Caco-2 (cell line): ENCODE data around the gene PTN. TPM values are rescaled to one million over a fixed set of nuclear protein-coding genes. Genes with fewer than 3 reads are reported as not detected.

Experiments
- BruUV-seq: library from RNA; stranded (reverse); fragments of 400-500 nt; replicated peaks from 2 replicates; lab custom pipeline; 2021; lab: Mats Ljungman, UMichigan
- CTCF ChIA-PET: fragments of 300-600 bp; sonication (Branson Sonifier 250); formaldehyde crosslinking; loops from one replicate; lab custom pipeline; 2022; ENCODE audit warnings: antibody characterized with exemption; lab: Charles Lee
- POLR2A ChIA-PET: fragments of 300-600 bp; sonication (Branson Sonifier 250); formaldehyde crosslinking; loops from one replicate; lab custom pipeline; 2022; ENCODE audit warnings: antibody characterized with exemption; lab: Charles Lee
- DNase-seq, 2 experiments: peaks; one replicate each; pipeline versions ENCODE4 v3.0.0 to v3.0.0-alpha.2; 2020 to 2022
- H3K27me3 ChIP-seq: replicated peaks from 2 replicates; pipeline ENCODE4 v1.6.0; 2011; ENCODE audit warnings: low read length; ENCODE audit not compliant: control insufficient read depth, insufficient read depth
- H3K36me3 ChIP-seq: 2 replicates; pipeline ENCODE4 v1.5.1; 2011; ENCODE audit warnings: low read length; ENCODE audit not compliant: control insufficient read depth, insufficient read depth
- H3K4me1 ChIP-seq: fragments of 250-450 bp; sonication (Bioruptor Pico); 2 replicates; pipeline ENCODE4 v1.5.1; 2020; ENCODE audit warnings: mild to moderate bottlenecking
- H3K4me3 ChIP-seq: 2 replicates; pipeline ENCODE4 v1.5.1; 2011; ENCODE audit warnings: low read depth, mild to moderate bottlenecking, control low read depth, low read length
- H3K9me3 ChIP-seq: fragments of 250-450 bp; sonication (Bioruptor Pico); 2 replicates; pipeline ENCODE4 v1.5.1; 2020; ENCODE audit warnings: mild to moderate bottlenecking, moderate library complexity
- H3K27ac Mint-ChIP-seq: one replicate; pipeline ENCODE4 v1.8.0; 2022; ENCODE audit warnings: mixed read lengths; ENCODE audit not compliant: unreplicated experiment
- H3K27me3 Mint-ChIP-seq: one replicate; pipeline ENCODE4 v1.8.0; 2022; ENCODE audit warnings: mixed read lengths; ENCODE audit not compliant: insufficient read depth, unreplicated experiment
- H3K36me3 Mint-ChIP-seq: one replicate; pipeline ENCODE4 v1.8.0; 2022; ENCODE audit warnings: mild to moderate bottlenecking, mixed read lengths; ENCODE audit not compliant: insufficient read depth, unreplicated experiment
- H3K4me1 Mint-ChIP-seq: one replicate; pipeline ENCODE4 v1.8.0; 2022; ENCODE audit warnings: low read depth, mixed read lengths; ENCODE audit not compliant: unreplicated experiment
- H3K4me3 Mint-ChIP-seq: one replicate; pipeline ENCODE4 v1.8.0; 2022; ENCODE audit warnings: mild to moderate bottlenecking, moderate library complexity, mixed read lengths; ENCODE audit not compliant: unreplicated experiment
- H3K9me3 Mint-ChIP-seq: one replicate; pipeline ENCODE4 v1.8.0; 2022; ENCODE audit warnings: mixed read lengths; ENCODE audit not compliant: unreplicated experiment
- intact Hi-C: fragments of 100-400 bp; cut with micrococcal nuclease; formaldehyde crosslinking; loops from one replicate; pipeline ENCODE4 v1.10.0; 2022; ENCODE audit not compliant: unreplicated experiment
- total RNA-seq: library from RNA; stranded (reverse); gene quantifications from 2 replicates; pipeline ENCODE4 v1.2.3, GENCODE V29; 2022
- TF ChIP-seq, protein P1 (sequence below), 2 experiments: fragments of 200-600 bp in 1 of 2; IDR thresholded peaks; 1 replicate in 1 of 2; 2 replicates in 1 of 2; pipeline versions ENCODE4 v1.5.1 to v1.8.0; 2011 to 2022; ENCODE audit warnings: antibody characterized with exemption in 1 of 2, control low read depth in 1 of 2, inconsistent platforms in 1 of 2, low read depth in 1 of 2, low read length in 1 of 2, mild to moderate bottlenecking in 1 of 2, moderate library complexity in 1 of 2; ENCODE audit not compliant: insufficient read depth in 1 of 2, severe bottlenecking in 1 of 2, unreplicated experiment in 1 of 2

The PTN gene
- total RNA-seq, 1 experiment from 2014 or later: 4.3 TPM

DNA sequence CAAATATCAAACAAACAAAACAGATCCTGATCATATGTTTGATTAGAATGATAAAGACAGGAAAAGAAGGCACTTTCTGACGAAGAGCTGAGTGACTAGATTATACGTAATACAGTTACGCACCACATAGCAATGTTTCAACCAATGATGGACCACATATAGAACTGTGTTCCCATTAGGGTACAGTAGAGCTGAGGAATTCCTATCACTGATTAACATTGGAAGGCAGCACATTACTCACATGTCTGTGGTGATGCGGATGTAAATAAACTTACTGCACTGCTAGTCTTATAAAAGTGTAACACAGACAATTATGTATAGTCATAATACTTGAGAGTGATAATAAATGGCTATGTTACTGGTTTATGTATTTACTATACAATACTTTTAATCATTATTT lies 98.3 kb downstream of the PTN start:
- Mint-ChIP-seq H3K36me3 (peaks cover 5% of the 10 kb centered on the region), H3K27ac (no peak overlapping the region), H3K4me1 (no peaks in the 10 kb centered on the region), H3K9me3 (no peaks in the 10 kb centered on the region), H3K27me3 (peaks cover 6% of the 10 kb centered on the region), H3K4me3 (no peak overlapping the region)
- intact Hi-C loops: no loop called here
- no peak overlapping the region for H3K4me3 ChIP-seq
- H3K9me3 ChIP-seq: no peaks in the 10 kb centered on the region
- no peaks in the 10 kb centered on the region for H3K27me3 ChIP-seq
- DNase-seq: no peak
- CTCF ChIA-PET: no interaction called here
- H3K4me1 ChIP-seq: no peaks in the 10 kb centered on the region
- TF ChIP-seq, protein P1, sequence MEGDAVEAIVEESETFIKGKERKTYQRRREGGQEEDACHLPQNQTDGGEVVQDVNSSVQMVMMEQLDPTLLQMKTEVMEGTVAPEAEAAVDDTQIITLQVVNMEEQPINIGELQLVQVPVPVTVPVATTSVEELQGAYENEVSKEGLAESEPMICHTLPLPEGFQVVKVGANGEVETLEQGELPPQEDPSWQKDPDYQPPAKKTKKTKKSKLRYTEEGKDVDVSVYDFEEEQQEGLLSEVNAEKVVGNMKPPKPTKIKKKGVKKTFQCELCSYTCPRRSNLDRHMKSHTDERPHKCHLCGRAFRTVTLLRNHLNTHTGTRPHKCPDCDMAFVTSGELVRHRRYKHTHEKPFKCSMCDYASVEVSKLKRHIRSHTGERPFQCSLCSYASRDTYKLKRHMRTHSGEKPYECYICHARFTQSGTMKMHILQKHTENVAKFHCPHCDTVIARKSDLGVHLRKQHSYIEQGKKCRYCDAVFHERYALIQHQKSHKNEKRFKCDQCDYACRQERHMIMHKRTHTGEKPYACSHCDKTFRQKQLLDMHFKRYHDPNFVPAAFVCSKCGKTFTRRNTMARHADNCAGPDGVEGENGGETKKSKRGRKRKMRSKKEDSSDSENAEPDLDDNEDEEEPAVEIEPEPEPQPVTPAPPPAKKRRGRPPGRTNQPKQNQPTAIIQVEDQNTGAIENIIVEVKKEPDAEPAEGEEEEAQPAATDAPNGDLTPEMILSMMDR (IDR thresholded peaks at IDR 0.05; ENCODE audit: insufficient read depth in 1 of 2, low read depth in 1 of 2, low read length in 1 of 2, severe bottlenecking in 1 of 2, unreplicated experiment in 1 of 2): no peak
- POLR2A ChIA-PET: no interaction called here
- BruUV-seq: no TSS peak
- no peaks in the 10 kb centered on the region for H3K36me3 ChIP-seq

DNA sequence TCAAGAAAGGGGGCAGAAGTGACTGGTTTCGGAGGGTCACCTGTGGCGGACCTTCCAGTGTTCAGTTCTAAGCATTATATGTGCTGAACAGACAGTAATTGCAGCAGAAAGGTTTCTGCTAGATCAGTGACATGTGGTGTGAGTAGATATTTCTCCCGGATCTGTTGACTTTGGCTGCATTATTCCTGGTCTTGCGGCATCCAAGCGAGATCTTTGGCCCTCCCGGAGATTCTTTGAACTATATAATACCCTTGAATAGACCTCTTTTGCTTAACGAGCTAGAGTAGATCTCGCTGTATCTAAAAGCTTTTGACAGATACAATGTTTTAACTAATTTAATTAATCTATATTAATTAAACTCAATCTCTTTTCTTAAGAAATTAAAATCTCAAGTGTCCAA lies 99.8 kb downstream of the PTN start:
- no peaks in the 10 kb centered on the region for H3K36me3 ChIP-seq
- no TSS peak for BruUV-seq
- TF ChIP-seq, protein P1 (IDR thresholded peaks at IDR 0.05; ENCODE audit: insufficient read depth in 1 of 2, low read depth in 1 of 2, low read length in 1 of 2, severe bottlenecking in 1 of 2, unreplicated experiment in 1 of 2): no peak
- H3K27ac Mint-ChIP-seq: no peak overlapping the region
- no peaks in the 10 kb centered on the region for H3K4me1 ChIP-seq
- H3K36me3 Mint-ChIP-seq: peaks cover 5% of the 10 kb centered on the region
- intact Hi-C loops: no loop called here
- POLR2A ChIA-PET: no interaction called here
- no peaks in the 10 kb centered on the region for H3K27me3 ChIP-seq
- H3K9me3 ChIP-seq: no peaks in the 10 kb centered on the region
- DNase-seq: no peak
- peaks cover 9% of the 10 kb centered on the region for H3K27me3 Mint-ChIP-seq
- no peak overlapping the region for H3K4me3 ChIP-seq
- no peaks in the 10 kb centered on the region for H3K9me3 Mint-ChIP-seq
- H3K4me1 Mint-ChIP-seq: no peaks in the 10 kb centered on the region
- no peak overlapping the region for H3K4me3 Mint-ChIP-seq
- CTCF ChIA-PET: interaction anchor here (0.7 kb wide), 1 partner anchor 348 kb away, joined by 3 read pairs; no protein-coding TSS in a partner anchor

DNA sequence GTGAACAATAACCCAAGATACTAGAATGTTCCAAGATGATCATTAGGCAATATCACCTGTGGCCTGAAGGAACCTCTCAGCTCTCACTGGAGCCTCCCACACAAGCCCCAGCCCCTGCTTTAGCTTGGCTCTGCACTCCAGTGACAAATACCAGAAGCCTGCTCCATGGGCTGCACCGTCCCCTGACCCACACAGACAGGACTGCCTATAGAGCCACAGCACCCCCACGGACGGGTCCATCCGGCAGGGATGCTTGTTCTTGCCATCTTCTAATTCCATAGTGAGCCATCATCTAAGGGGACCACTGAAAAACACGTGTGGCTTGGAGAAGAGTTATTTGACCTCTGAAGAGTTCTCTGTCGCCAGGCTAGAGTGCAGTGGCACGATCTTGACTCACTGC lies 100.9 kb downstream of the PTN start:
- no peaks in the 10 kb centered on the region for H3K36me3 Mint-ChIP-seq
- no peak for DNase-seq
- H3K27me3 Mint-ChIP-seq: peaks cover 9% of the 10 kb centered on the region
- TF ChIP-seq, protein P1 (IDR thresholded peaks at IDR 0.05; ENCODE audit: insufficient read depth in 1 of 2, low read depth in 1 of 2, low read length in 1 of 2, severe bottlenecking in 1 of 2, unreplicated experiment in 1 of 2): no peak
- H3K27ac Mint-ChIP-seq: no peak overlapping the region
- H3K9me3 Mint-ChIP-seq: no peaks in the 10 kb centered on the region
- no peaks in the 10 kb centered on the region for H3K27me3 ChIP-seq
- intact Hi-C loops: no loop called here
- ChIA-PET CTCF (no interaction called here), POLR2A (no interaction called here)
- BruUV-seq: no TSS peak
- no peaks in the 10 kb centered on the region for H3K9me3 ChIP-seq
- H3K4me3 Mint-ChIP-seq: no peak overlapping the region
- H3K36me3 ChIP-seq: no peaks in the 10 kb centered on the region
- H3K4me3 ChIP-seq: no peak overlapping the region
- H3K4me1 ChIP-seq: no peaks in the 10 kb centered on the region
- H3K4me1 Mint-ChIP-seq: no peaks in the 10 kb centered on the region
